Epithelial cell of proximal tubule (primary cell): Measurements from ENCODE around the gene C15orf39. TPM values are rescaled to one million over a fixed set of nuclear protein-coding genes. Genes with fewer than 3 reads are reported as not detected.

Experiments
- DNase-seq: peaks from one replicate; pipeline ENCODE4 v3.0.0-alpha.2; 2011; ENCODE audit warnings: low read depth
- H3K4me3 ChIP-seq: 2 replicates; pipeline ENCODE4 v1.5.1; 2011; ENCODE audit warnings: low read depth, mild to moderate bottlenecking, low read length
- CTCF ChIP-seq: conservative IDR thresholded peaks from 2 replicates; pipeline ENCODE4 v1.5.1; 2012; ENCODE audit warnings: low read depth, mild to moderate bottlenecking, low read length
- total RNA-seq: library from RNA; depleted of rRNA; stranded (reverse); fragments of >200 nt; gene quantifications from 2 replicates; pipeline ENCODE4 v1.2.3, GENCODE V29; 2015

The C15orf39 gene
- total RNA-seq: 9.6 and 13.7 TPM in 2 replicates

- H3K4me3 ChIP-seq: peak within 1 kb of the TSS; percentile 94
- DNase-seq: no peak
- TF ChIP-seq CTCF: peak; percentile 56
These were observed at the start of gene C15orf39 for GRCh38 chr15:75201616-75202250. Gene C15orf39, plus strand, starts transcription at chr15:75201882. Its CDS starts 4,167 bp downstream, at chr15:75206049.

GRCh38 chr15:75152382-75153079 lies 49.2 kb upstream of the C15orf39 start:
- no peak overlapping the region for H3K4me3 ChIP-seq
- TF ChIP-seq CTCF: no peak
- DNase-seq: no peak

- no peak overlapping the region for H3K4me3 ChIP-seq
- TF ChIP-seq CTCF: no peak
- no peak for DNase-seq
These were observed 48.6 kb upstream of the C15orf39 start for GRCh38 chr15:75153087-75153486.

DNA sequence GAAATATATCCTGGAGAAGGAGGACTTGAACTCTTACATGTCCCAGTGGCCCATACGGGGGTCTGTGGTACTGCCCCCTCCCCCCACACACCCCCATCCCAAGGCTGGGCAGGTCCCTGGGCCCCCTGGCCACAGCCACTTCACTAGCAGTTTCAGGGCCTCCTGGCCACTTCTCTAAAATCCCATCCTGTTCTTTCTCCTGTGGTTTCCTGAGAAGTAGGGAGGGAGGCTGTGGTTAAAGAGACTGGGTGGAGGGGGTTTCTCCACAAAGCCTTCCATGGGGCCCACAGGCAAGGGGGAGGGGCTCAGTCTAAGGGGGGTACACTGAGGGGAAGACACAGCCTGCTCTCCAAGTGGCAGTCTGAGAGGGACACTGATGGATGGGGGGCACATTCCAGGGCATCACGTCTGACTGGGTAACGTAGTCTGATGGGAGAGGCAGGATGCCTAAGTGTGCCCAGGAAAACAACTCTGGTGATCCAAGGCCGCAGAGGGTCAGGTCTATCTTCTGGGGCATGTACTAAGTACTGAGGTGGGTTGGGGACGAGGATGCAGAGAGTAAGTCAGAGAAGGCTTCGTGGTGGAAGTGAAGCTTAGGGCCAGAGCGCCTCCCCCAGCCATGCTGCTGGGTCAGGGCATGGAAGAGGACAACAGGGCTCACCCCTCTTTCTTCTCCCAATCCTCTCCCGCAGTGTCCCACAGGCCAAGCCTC lies 48.0 kb upstream of the C15orf39 start:
- DNase-seq: no peak
- TF ChIP-seq CTCF: no peak
- H3K4me3 ChIP-seq: no peak overlapping the region

DNA sequence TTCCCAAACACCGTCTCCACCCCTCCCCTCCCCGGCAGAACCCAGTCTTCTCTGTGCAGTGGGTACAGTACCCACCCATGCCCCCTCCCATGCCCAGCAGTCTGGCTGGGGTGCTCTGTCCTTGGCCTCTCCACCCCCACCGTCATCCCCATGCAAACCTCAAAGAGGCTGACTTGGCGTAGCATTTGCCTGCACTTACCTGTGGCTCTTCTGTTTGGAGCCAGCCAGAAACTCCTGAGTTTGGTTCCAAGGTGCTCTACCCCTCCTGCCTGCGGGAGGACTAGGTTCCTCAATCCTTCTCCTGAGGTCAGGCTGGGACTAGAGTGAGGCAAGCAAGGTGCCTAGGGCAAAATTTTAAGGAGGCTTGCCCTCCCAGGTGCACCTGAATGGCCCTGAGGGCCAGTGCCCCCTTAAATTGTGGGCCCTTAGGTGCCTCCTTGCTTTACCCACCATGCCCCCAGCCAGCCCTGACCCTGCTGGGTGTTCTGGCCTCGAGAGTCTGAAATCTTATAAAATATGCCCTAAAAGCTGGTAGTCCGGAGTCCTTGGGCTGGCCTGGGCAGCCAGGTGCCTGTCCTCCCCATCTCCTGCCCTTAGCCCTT lies 47.1 kb upstream of the C15orf39 start:
- no peak for DNase-seq

More for the DNA sequence above, 47.1 kb upstream of the C15orf39 start:
- TF ChIP-seq CTCF: no peak
- H3K4me3 ChIP-seq: no peak overlapping the region
